Activated CD4-positive, alpha-beta T cell treated with anti-CD3 and anti-CD28 coated beads, Interleukin-2, amount 50 U/mL, for 24 hours (primary cell): ENCODE results near the gene GRM8.

Experiments
- DNase-seq, 2 donors: peaks; one replicate each; pipeline ENCODE4 v3.0.0-alpha.2; 2020; ENCODE audit warnings: low read depth in 1 of 2, low spot score in 1 of 2

Gene GRM8

GRCh38 chr7:127252778-127253280, at the start of gene GRM8:
Gene GRM8 (minus strand): TSS chr7:127252941.
- no peak for DNase-seq

DNA sequence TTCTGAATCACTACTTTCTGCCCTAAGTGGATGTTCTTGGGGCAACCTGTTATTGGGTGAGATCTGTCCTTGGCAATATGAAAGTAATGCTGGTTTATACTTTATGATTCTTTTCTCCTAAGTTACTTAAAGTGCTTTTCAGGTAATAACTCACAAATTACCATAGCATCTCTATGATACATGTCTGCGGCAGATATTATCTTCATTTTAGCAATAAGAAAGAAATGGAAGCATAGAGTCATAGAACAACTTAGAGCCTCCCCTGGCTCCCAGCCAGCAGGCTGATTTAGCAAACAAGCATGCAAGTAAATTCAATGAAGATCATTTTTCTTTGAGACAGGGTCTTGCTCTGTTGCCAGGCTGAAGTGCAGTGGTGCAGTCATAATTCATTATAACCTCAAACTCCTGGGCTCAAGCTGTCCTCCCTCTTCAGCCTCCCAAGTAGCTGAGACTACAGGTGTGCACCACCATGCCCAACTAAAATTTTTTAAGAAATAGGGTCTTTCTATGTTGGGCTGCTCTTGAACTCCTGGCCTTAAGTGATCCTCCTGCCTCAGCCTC, 38.1 kb upstream of the GRM8 start:
- no peak for DNase-seq

DNA sequence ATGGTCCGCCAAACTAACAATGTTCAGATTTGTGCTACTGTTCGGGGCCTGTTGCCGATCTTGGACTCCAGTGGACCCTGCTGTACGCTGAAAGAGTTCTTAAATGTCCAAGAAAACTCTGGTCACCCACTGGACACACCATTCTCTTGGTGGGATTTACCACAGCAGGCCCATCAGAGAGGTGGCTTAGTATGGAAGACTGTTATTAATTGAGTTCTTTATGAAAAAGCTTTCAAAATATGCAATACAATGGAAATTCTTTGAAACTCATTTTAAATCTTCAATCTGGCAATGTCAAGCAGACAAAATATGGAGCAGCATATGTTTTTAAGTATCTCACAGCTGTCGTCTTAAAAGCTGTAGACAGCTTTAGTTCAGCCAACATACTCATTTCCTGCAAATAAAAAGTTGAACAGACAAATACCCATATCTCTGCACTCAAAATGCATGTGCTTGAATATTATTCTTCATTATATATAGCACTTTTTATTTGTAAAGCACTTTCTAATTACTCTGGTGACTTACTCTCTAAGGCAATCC, 37.4 kb upstream of the GRM8 start:
- no peak for DNase-seq

DNA sequence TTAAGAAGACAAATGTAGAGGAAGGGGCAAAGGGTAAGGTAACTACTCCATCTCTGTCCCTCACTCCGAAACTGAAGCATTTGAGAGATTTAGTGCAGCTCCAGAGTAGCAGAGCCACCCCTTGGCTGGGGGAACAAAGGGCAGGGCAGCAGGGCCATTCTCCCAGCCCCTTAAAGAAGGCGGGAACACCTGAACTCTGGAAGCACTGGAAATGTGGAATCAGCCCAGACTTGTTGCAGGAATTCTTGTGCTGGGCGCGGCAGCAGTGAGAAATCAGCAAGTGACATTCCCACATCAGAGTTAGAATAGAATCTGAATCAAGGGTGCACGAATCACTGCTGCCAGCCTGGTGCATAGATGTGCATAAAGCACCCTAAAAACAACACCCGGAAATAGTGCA, 34.4 kb upstream of the GRM8 start:
- DNase-seq: no peak

GRCh38 chr7:127270093-127270492, 17.4 kb upstream of the GRM8 start:
- DNase-seq: no peak

DNA sequence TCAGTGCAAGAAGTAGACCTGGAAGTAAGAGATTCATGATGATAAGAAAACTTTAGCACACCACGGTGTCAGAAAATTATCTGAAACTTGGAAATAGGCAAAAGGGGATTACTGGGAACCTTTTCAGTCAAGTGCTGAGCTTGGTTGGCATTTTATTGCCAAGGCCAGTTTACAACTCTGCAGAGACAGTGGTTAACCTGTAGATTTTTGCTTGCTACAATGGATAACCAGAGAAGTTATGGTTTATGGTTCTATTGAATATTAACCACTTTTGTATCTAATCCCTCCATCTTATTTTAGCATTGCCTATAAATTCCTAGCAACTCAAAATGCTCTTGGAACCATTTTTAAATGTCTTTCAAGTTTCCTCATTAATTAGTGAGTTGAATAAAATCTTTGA, 13.3 kb upstream of the GRM8 start:
- DNase-seq: no peak

DNA sequence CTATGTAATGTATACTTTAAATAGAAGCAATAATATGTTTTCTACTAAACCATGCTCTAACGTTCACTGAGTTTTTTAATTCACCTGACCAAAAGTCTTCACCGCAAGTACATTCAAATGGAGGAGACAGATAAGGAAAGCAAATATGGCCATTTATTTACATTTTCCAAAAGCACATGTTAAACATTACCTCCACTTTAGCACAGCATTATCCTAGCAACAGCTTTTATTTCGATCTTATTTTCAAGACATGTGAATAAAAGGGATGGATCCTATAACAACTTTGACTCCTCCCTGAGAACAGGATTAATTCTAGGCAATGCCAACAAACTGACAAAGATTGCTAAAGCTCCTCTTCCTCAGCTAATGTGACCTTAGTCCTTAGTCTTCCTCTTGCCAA, 11.5 kb upstream of the GRM8 start:
- DNase-seq: no peak

GRCh38 chr7:127258111-127258510, 5.4 kb upstream of the GRM8 start:
- DNase-seq: no peak

DNA sequence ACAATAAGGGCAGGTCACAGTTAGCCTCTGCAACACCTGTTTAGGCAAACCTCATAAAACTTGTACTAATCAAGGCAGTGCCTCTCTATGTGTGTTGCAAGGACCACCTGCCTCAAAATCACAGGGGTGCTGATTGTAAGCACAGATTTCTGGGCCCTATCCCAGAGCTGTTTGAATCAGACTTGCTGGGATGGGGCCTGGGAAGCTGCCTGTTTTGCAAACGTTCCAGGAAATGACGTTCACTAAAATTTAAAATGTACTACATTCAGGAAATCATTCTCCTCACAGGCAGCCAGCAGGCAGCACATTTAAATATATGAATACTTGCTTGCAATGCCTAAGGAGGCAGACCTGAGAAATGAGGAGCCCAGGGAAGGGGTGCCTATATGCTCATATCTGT, 4.3 kb upstream of the GRM8 start:
- DNase-seq: no peak

DNA sequence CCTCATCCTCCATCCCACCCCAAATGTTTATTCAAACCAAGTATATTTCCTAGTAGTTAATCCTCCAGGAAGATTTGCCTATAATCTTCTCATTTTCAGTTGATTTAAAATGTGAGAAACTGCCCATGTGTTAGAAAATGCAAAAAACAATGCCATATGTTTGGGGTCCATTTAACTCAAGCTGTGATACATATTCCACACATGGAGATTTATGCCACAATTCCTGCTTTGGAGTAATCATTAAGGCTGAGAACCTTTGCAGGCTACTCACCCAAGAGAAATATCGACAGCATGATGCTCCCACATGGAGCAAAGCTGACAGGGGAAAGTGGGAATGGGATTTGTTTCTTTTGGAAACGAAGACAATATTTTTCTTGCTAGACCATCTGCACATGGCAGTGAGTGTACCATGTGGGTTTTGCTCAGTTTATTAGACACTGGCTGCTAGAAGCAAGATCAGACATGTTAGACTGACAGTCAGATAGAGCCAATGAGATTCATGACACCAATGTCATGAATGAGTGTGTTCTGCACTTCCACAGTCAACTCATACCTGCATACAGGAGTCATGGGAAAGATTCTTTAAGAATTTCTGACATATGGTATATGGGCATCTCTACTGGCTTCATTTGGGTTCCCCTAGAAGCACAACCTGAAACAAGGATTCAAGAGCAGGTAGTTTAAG, 3.4 kb upstream of the GRM8 start:
- DNase-seq: no peak

- no peak for DNase-seq
Measured at GRCh38 chr7:127254163-127254684, 1.5 kb upstream of the GRM8 start.

DNA sequence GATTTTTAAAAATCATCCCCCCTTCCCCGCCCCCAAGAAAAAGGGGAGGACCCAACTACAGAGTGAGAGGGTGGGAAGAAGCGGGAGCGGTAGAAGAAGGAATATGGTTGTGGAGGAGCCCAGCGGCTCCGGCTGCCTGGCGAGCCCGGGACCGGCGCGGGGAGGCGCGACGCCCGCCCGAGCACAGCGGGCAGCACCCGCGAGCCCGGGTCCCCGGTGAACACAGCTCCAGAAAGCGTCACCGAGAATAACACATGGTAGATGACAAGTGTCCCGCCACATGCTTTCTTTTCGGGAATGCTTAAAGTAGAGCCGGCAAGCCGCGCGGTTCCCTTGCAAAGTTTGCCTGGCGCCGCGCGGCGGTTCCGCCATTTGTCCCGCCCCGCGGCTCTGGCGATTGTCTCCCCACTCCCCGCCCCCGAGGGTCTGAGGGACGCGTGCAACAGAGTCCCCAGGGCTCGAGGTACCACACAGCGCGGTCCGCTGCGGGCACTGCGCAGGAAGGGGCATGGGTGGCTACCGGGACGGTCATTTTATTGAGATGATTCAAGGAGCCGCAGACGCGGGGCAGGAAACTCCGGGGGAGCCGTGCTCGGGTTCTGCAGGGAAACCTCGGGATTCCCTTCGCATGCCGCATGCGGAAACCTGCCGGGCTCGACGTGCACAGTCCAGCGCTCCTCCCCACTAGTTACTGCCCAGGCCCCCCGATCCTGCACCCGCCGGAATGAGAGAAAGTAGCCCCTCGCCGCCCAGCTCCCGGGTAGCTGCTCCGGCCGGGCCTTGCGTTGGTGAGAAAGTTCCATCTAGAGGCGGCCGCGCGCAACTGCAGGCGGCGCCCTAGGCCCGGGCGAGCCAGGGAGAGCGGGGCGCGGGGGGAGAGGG, 781 bp upstream of the GRM8 start:
- DNase-seq: peak; percentile 27 to 40

DNA sequence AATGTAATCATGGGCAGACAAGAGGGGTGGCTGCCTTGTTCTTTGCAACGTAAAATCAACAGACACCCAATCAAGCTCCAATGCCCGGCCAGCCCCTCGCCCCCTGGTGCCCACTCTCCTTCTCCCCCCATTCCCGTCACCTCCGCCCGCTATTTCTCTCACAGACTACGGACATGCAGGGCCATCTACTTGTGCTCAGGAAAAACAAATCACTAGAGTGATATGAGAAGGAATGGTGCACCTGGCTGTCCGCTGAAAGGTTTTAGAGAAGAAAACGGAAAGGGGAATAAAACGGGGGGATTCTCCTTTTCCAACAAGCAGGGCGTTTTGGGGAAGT, 396 bp downstream of the GRM8 start:
- no peak for DNase-seq

GRCh38 chr7:127251465-127252376, 1.0 kb downstream of the GRM8 start:
- DNase-seq: no peak

DNA sequence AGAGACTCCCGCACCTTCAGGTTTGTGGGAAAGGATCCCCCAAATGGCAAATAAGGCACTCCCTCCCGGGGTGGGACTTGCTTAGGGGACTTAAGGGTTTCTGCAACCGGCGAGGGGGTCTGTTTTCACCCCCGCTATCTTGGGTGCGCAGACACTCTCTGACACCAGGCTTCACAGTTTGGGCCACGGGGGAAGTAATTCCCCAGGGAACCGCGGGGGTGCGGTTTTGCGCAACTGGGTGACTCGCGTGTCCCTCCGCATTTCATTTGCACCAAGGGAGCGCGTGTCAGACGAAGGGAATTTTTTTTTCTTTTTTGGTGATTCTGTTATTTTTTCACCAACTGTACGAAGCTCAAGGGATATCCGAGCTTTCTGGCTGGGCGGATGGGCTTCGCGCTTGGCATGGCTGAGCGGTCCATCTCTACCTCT, 1.7 kb downstream of the GRM8 start:
- no peak for DNase-seq

GRCh38 chr7:127250312-127251035, 2.3 kb downstream of the GRM8 start:
- no peak for DNase-seq

GRCh38 chr7:127245607-127246006, 7.1 kb downstream of the GRM8 start:
- no peak for DNase-seq

DNA sequence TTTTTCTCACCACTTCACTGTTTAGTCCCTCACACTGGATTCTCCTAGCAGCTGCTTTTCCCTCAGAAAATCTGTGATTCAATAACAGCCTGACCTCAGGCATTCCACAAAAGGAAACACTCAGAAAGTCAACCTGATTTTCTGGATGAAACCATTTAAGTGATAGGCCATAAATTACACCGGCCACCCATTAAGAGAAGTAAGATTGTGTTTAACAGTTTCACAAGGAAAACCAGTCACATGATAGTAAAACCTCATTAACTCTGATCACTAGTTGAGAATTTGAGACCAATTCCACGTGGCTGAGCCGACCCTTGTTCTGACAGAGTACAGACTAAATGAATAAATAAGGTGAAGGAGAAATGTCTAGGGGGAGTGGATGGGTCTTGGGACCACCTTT, 7.7 kb downstream of the GRM8 start:
- DNase-seq: no peak

DNA sequence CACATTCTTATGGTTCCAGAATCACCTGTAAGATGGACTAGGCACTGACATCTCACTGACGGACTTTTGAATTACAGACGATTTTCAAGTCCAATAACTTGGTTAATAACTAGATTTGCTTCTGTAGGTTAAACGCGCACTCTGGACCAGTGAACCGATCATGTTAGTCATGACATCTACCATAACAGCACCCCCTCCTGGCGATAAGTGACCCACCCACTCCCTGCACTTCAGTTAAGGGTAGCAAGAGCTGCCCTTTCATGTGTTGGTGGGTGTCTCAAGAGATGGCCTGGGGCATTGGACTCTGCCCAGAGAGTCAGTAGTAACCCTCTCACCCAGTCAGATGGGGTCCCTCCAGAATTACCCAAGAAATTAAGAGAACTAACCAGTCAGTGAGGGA, 12.9 kb downstream of the GRM8 start:
- no peak for DNase-seq

DNA sequence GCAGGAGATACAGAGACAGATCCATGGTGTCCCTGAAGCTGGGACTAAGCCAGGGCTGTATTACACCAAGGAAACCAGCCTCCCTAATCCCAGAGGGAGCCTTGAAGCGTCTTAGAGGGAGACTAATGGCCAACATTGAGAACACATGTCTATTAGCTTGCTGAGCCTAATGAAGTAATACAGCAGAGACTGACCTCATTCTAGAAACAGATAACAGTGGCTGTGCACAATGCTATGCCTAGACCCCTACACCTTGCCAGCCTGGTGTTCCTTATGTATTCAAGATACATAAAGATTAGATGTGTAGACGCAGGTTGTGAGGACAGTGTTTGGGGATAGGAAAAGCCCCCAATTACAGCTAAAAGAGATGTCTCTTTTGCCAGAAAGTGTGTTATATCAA, 19.1 kb downstream of the GRM8 start:
- DNase-seq: no peak
